ENCODE data around the gene PFDN4.

GRCh38 chr20:54165803-54166202 lies 42.1 kb upstream of the PFDN4 start:
- no peak for TF ChIP-seq POLR2A (IDR thresholded peaks at IDR 0.05; ENCODE audit: low read length)
- no peak for TF ChIP-seq GATA1 (IDR thresholded peaks at IDR 0.05; ENCODE audit: low read depth, low read length)

Data from erythroblast (primary cell).